Endothelial cell of umbilical vein (primary cell): ENCODE measurements around the gene GLOD4.

Experiments used
- GATA2 ChIP-seq: IDR thresholded peaks from 2 replicates; pipeline ENCODE4 v1.7.0; 2011; ENCODE audit warnings: low read depth, mild to moderate bottlenecking, moderate library complexity, mixed read lengths, low read length; ENCODE audit not compliant: insufficient read length, insufficient read depth
- MYC ChIP-seq: IDR thresholded peaks from one replicate; pipeline ENCODE4 v1.6.1; 2011; ENCODE audit warnings: mild to moderate bottlenecking, low read depth, low read length
- TF ChIP-seq, protein P1 (sequence below), 2 donors: IDR thresholded peaks; 1 replicate in 1 of 2; 2 replicates in 1 of 2; pipeline ENCODE4 v1.5.1; 2011; ENCODE audit warnings: low read length in 2 of 2, mild to moderate bottlenecking in 2 of 2, moderate library complexity in 2 of 2, control low read depth in 1 of 2, inconsistent platforms in 1 of 2, low read depth in 1 of 2; ENCODE audit not compliant: insufficient read depth in 1 of 2; ENCODE audit errors: extremely low read depth in 1 of 2
- TF ChIP-seq, protein P2 (sequence below): IDR thresholded peaks from 2 replicates; pipeline ENCODE4 v1.6.1; 2011; ENCODE audit not compliant: insufficient read depth, insufficient read length

DNA sequence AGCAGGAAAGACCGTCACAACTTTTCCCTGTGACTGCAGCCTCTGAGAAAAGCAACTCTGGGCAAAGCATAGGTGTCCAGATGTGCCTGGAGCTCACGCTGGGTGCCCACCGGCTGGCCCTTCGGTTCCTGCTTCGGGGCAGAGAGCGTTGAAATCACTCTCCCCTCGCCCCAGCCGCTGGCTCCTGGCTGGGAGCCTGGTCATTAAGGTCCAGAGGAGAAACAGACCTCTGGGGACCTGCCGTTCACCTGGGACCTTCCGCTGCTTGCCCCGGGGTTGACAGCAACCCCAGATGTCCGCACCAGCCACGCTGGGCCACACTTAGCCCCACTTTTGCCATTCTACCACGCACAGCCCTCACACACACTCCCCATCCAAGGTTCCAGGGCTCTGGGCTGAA lies 13.2 kb upstream of the GLOD4 start:
- TF ChIP-seq, protein P1, sequence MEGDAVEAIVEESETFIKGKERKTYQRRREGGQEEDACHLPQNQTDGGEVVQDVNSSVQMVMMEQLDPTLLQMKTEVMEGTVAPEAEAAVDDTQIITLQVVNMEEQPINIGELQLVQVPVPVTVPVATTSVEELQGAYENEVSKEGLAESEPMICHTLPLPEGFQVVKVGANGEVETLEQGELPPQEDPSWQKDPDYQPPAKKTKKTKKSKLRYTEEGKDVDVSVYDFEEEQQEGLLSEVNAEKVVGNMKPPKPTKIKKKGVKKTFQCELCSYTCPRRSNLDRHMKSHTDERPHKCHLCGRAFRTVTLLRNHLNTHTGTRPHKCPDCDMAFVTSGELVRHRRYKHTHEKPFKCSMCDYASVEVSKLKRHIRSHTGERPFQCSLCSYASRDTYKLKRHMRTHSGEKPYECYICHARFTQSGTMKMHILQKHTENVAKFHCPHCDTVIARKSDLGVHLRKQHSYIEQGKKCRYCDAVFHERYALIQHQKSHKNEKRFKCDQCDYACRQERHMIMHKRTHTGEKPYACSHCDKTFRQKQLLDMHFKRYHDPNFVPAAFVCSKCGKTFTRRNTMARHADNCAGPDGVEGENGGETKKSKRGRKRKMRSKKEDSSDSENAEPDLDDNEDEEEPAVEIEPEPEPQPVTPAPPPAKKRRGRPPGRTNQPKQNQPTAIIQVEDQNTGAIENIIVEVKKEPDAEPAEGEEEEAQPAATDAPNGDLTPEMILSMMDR (IDR thresholded peaks at IDR 0.05; ENCODE audit: extremely low read depth in 1 of 2, insufficient read depth in 1 of 2, low read depth in 1 of 2, low read length in 2 of 2): no peak
- TF ChIP-seq GATA2 (no peak), MYC (no peak)
- TF ChIP-seq, protein P2, sequence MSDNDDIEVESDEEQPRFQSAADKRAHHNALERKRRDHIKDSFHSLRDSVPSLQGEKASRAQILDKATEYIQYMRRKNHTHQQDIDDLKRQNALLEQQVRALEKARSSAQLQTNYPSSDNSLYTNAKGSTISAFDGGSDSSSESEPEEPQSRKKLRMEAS: no peak
